ENCODE results near the gene MREG. TPM values are rescaled to one million over a fixed set of nuclear protein-coding genes. Genes with fewer than 3 reads are reported as not detected.

The MREG gene
- total and polyA plus RNA-seq, 9 of the 15 experiments (the other 6 are each of a cell fraction or from before 2014, with no cell fraction given), result 0.77 to 3.8 (median 2.3) TPM

GRCh38 chr2:215984661-215985060 is 28.7 kb downstream of the MREG start:
- in situ Hi-C loops (cut with MboI), result no loop called here
- POLR2A ChIA-PET, result interaction anchor here (0.6 kb wide), 1 partner anchor 38 kb away, joined by 3 read pairs; no protein-coding TSS in a partner anchor
- H3K79me2 ChIP-seq (ENCODE audit: control insufficient read depth, insufficient read depth, low read length), result no peaks in the 10 kb centered on the region
- DNase-seq (ENCODE audit: extremely low read depth in 1 of 4, low spot score in 3 of 4) (no peak), ATAC-seq (no peak), FAIRE-seq (no peak)
- no peaks in the 10 kb centered on the region for H3K4me1 ChIP-seq (replicated peaks in 1 of 2; ENCODE audit: control insufficient read depth in 2 of 2, insufficient read depth in 2 of 2, low read length in 2 of 2)
- no peak overlapping the region for H2AFZ ChIP-seq (ENCODE audit: low read depth, low read length)
- TF ChIP-seq TRIM25 (IDR thresholded peaks at IDR 0.05; ENCODE audit: borderline replicate concordance) (no peak), TEAD1 (CRISPR knock-in tag; IDR thresholded peaks at IDR 0.05) (no peak), RERE (CRISPR knock-in tag; IDR thresholded peaks at IDR 0.05; ENCODE audit: borderline replicate concordance) (no peak)
- TF ChIP-seq, protein P1, sequence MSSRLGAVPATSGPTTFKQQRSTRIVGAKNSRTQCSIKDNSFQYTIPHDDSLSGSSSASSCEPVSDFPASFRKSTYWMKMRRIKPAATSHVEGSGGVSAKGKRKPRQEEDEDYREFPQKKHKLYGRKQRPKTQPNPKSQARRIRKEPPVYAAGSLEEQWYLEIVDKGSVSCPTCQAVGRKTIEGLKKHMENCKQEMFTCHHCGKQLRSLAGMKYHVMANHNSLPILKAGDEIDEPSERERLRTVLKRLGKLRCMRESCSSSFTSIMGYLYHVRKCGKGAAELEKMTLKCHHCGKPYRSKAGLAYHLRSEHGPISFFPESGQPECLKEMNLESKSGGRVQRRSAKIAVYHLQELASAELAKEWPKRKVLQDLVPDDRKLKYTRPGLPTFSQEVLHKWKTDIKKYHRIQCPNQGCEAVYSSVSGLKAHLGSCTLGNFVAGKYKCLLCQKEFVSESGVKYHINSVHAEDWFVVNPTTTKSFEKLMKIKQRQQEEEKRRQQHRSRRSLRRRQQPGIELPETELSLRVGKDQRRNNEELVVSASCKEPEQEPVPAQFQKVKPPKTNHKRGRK (tag; IDR thresholded peaks at IDR 0.05), result no peak
- CTCF ChIA-PET (ENCODE audit: low intra/inter-chr PET ratio), result no interaction called here
- intact Hi-C loops (cut with micrococcal nuclease), result no loop called here
- H4K20me1 ChIP-seq (replicated peaks; ENCODE audit: control insufficient read depth, insufficient read depth, low read length), result no peaks in the 10 kb centered on the region
- H3K27ac ChIP-seq (ENCODE audit: extremely low read depth, low read depth, low read length), result no peak overlapping the region
- H3K9me1 ChIP-seq (ENCODE audit: control insufficient read depth, insufficient read depth, low read length), result no peaks in the 10 kb centered on the region
- no peaks in the 10 kb centered on the region for H3K9me3 ChIP-seq (replicated peaks; ENCODE audit: control insufficient read depth, insufficient read depth, low read depth, low read length)
- no peak overlapping the region for H3K9ac ChIP-seq (ENCODE audit: insufficient read depth in 1 of 2, low read depth in 2 of 2, low read length in 2 of 2)
- H3K4me3 ChIP-seq, result no peak overlapping the region
- no peaks in the 10 kb centered on the region for H3K27me3 ChIP-seq (ENCODE audit: control insufficient read depth in 2 of 2, insufficient read depth in 2 of 2, low read length in 2 of 2)
- no peaks in the 10 kb centered on the region for H3K36me3 ChIP-seq (ENCODE audit: control insufficient read depth, insufficient read depth, low read length)
- no peak overlapping the region for H3K4me2 ChIP-seq (ENCODE audit: insufficient read depth, low read length)
- 28% methylated on average over 2 of the region's 2 CpGs for WGBS (ENCODE audit: insufficient coverage, low coverage, missing lambda C conversion rate)
- no TSS peak for BruUV-seq (replicated peaks)

Measured in K562 (cell line).